Mesothelial cell of epicardium (in vitro differentiated cells): ENCODE results near the gene CNOT9. TPM values are rescaled to one million over a fixed set of nuclear protein-coding genes. Genes with fewer than 3 reads are reported as not detected.

Experiments used
- DNase-seq, 2 experiments: peaks; one replicate each; pipeline ENCODE4 v3.0.0; 2021; ENCODE audit warnings: low spot score in 2 of 2; ENCODE audit not compliant: unreplicated experiment in 2 of 2
- H3K27ac Mint-ChIP-seq: 2 replicates; pipeline ENCODE4 v1.8.0; 2021; ENCODE audit warnings: mixed read lengths
- H3K27me3 Mint-ChIP-seq: 2 replicates; pipeline ENCODE4 v1.8.0; 2021; ENCODE audit warnings: low read depth, mixed read lengths
- H3K36me3 Mint-ChIP-seq: 2 replicates; pipeline ENCODE4 v1.8.0; 2021; ENCODE audit warnings: mixed read lengths
- H3K4me1 Mint-ChIP-seq: 2 replicates; pipeline ENCODE4 v1.8.0; 2021; ENCODE audit warnings: mixed read lengths
- H3K4me3 Mint-ChIP-seq: 2 replicates; pipeline ENCODE4 v1.8.0; 2021; ENCODE audit warnings: mild to moderate bottlenecking, moderate library complexity, mixed read lengths
- H3K9me3 Mint-ChIP-seq: 2 replicates; pipeline ENCODE4 v1.8.0; 2021; ENCODE audit warnings: mixed read lengths
- CTCF ChIP-seq: fragments of 200-600 bp; sonication (generic); IDR thresholded peaks from one replicate; pipeline ENCODE4 v1.5.0; 2021; ENCODE audit warnings: antibody characterized with exemption; ENCODE audit not compliant: unreplicated experiment
- total RNA-seq: library from RNA; stranded (reverse); gene quantifications from 3 replicates; pipeline ENCODE4 v1.2.1, GENCODE V29; 2021

CNOT9 gene
- total RNA-seq, 1 donor from 2014 or later = 57.0 TPM

GRCh38 chr2:218555527-218555926 is 13.1 kb upstream of the CNOT9 start:
- Mint-ChIP-seq H3K4me1 (peaks cover 6% of the 10 kb centered on the region), H3K27me3 (no peaks in the 10 kb centered on the region), H3K4me3 (no peak overlapping the region), H3K27ac (no peak overlapping the region), H3K36me3 (peaks cover 37% of the 10 kb centered on the region), H3K9me3 (no peaks in the 10 kb centered on the region)
- TF ChIP-seq CTCF = no peak
- no peak for DNase-seq

GRCh38 chr2:218557941-218558340 is 10.7 kb upstream of the CNOT9 start:
- H3K27ac Mint-ChIP-seq = peak overlapping the region; percentile 70
- H3K9me3 Mint-ChIP-seq = no peaks in the 10 kb centered on the region
- H3K36me3 Mint-ChIP-seq = peaks cover 36% of the 10 kb centered on the region
- H3K4me1 Mint-ChIP-seq = peaks cover 6% of the 10 kb centered on the region
- no peak overlapping the region for H3K4me3 Mint-ChIP-seq
- no peak for DNase-seq
- no peak for TF ChIP-seq CTCF
- H3K27me3 Mint-ChIP-seq = no peaks in the 10 kb centered on the region

GRCh38 chr2:218558986-218559385 is 9.7 kb upstream of the CNOT9 start:
- DNase-seq = no peak
- Mint-ChIP-seq H3K36me3 (peaks cover 29% of the 10 kb centered on the region), H3K27ac (peak overlapping the region; percentile 70), H3K9me3 (no peaks in the 10 kb centered on the region), H3K4me3 (no peak overlapping the region), H3K27me3 (no peaks in the 10 kb centered on the region), H3K4me1 (peaks cover 6% of the 10 kb centered on the region)
- TF ChIP-seq CTCF = no peak

- DNase-seq = no peak
- TF ChIP-seq CTCF = no peak
- Mint-ChIP-seq H3K9me3 (no peaks in the 10 kb centered on the region), H3K4me1 (peaks cover 17% of the 10 kb centered on the region), H3K4me3 (no peak overlapping the region), H3K27ac (no peak overlapping the region), H3K27me3 (no peaks in the 10 kb centered on the region), H3K36me3 (peaks cover 23% of the 10 kb centered on the region)
These were observed 4.6 kb upstream of the CNOT9 start for GRCh38 chr2:218564056-218564455.

- Mint-ChIP-seq H3K27ac (peak overlapping the region; percentile 11), H3K36me3 (peaks cover 11% of the 10 kb centered on the region)
These were observed 2.3 kb upstream of the CNOT9 start for GRCh38 chr2:218566296-218566695.

More at GRCh38 chr2:218566296-218566695, 2.3 kb upstream of the CNOT9 start:
- TF ChIP-seq CTCF = no peak
- peaks cover 36% of the 10 kb centered on the region for H3K4me1 Mint-ChIP-seq
- no peaks in the 10 kb centered on the region for H3K27me3 Mint-ChIP-seq
- no peak for DNase-seq
- no peaks in the 10 kb centered on the region for H3K9me3 Mint-ChIP-seq
- peak overlapping the region; percentile 92 for H3K4me3 Mint-ChIP-seq
